Activated CD4-positive, alpha-beta T cell treated with anti-CD3 and anti-CD28 coated beads for 36 hours (primary cell): ENCODE data around the gene CCDC97. TPM values are rescaled to one million over a fixed set of nuclear protein-coding genes. Genes with fewer than 3 reads are reported as not detected.
"Not testable (repeated sequence)": the region's sequence is repeated elsewhere in the genome, so short reads cannot be mapped to it uniquely, and the experiment has no call there.

ENCODE experiments used
- ATAC-seq: fragments of 200-7000 bp; cut with Tn5 transposase; one replicate; pipeline ENCODE4 v1.10.0; 2021; ENCODE audit warnings: mild to moderate bottlenecking, moderate library complexity
- CTCF ChIA-PET: fragments of 350-600 bp; sonication (Branson Sonifier 250); formaldehyde crosslinking; loops from one replicate; lab custom pipeline; 2021; ENCODE audit warnings: antibody characterized with exemption; lab: Charles Lee
- POLR2A ChIA-PET: fragments of 350-600 bp; sonication (Branson Sonifier 250); formaldehyde crosslinking; loops from one replicate; lab custom pipeline; 2021; ENCODE audit warnings: antibody characterized with exemption, inconsistent platforms; lab: Charles Lee
- DNase-seq: peaks from one replicate; pipeline ENCODE4 v3.0.0-alpha.2; 2020
- H3K27ac Mint-ChIP-seq: one replicate; pipeline ENCODE4 v1.8.0; 2021; ENCODE audit warnings: mixed read lengths
- H3K27me3 Mint-ChIP-seq: one replicate; pipeline ENCODE4 v1.8.0; 2021; ENCODE audit warnings: mixed read lengths
- H3K36me3 Mint-ChIP-seq: one replicate; pipeline ENCODE4 v1.8.0; 2021; ENCODE audit warnings: low read depth, mixed read lengths
- H3K4me1 Mint-ChIP-seq: one replicate; pipeline ENCODE4 v1.8.0; 2021; ENCODE audit warnings: mixed read lengths
- H3K4me3 Mint-ChIP-seq: one replicate; pipeline ENCODE4 v1.8.0; 2021; ENCODE audit warnings: mild to moderate bottlenecking, moderate library complexity, mixed read lengths
- H3K9me3 Mint-ChIP-seq: one replicate; pipeline ENCODE4 v1.8.0; 2021; ENCODE audit warnings: low read depth, mixed read lengths
- intact Hi-C, 2 experiments: fragments of 100-400 bp; cut with DNase I in 1 of 2; cut with micrococcal nuclease in 1 of 2; formaldehyde crosslinking; loops; one replicate each; pipeline versions ENCODE4 v1.14.2 to v1.15.1; 2022 to 2024; cut with DNase I, micrococcal nuclease
- total RNA-seq, 2 experiments: library from RNA; stranded (reverse); gene quantifications; one replicate each; pipeline ENCODE4 v1.2.3, GENCODE V29; 2021

The CCDC97 gene
- total RNA-seq, 2 experiments from 2014 or later: 21.2 to 21.4 TPM

DNA sequence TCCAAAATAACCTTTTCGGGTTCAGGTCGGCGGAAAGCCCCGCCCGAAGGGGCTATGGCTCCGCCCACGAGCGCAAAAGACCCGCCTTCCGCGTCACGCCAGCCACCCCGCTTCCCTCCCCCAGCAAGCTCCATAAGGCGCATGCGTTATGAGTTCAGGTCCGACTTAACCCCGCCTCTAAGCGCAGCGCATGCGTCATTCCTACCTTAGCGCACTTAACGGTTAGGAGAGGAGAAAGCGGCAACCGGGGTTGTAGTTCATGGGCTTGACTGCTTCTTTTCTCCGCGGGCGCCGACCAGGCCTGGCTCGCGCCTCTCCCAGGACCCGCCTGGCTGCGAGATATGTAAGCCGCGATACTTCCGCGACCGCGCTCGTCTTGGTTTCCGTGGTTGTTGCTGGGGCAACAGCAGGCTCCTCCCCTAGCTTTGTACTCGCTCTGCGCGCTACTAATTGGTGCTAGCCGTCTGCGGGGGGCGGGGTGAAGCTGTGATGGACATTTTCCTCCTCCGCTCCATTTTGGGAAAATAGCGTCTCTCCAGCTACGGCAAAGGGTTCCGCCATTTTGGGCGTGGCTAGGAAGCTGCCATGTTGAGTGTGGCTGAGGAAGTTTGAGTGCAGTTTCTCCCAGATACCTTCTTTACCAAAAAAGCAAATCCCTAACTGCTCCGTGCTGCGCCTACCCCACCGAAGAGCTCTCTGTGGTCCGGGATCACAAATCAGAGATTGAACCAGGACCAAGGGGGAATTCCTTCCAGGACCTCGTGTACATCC is 54.0 kb downstream of the CCDC97 start, which contains the start of gene B9D2:
Gene B9D2 (minus strand): TSS at position 397 of the 771 bp plus-strand sequence. CDS start 630 bp downstream, outside the sequence.
- H3K27me3 Mint-ChIP-seq: no peaks in the 10 kb centered on the region
- H3K9me3 Mint-ChIP-seq: no peaks in the 10 kb centered on the region
- H3K36me3 Mint-ChIP-seq: peaks cover 2% of the 10 kb centered on the region
- intact Hi-C loops: loop anchor here (1.0 kb wide), 8 partner anchors 10 to 614 kb away; partner anchors contain the start of genes BCKDHA (in 2 of the 2), DMAC2 (in 2 of the 2), EXOSC5 (in 2 of the 2) and ACTMAP (in 1 of the 2)
- peaks cover 29% of the 10 kb centered on the region for H3K4me1 Mint-ChIP-seq
- POLR2A ChIA-PET: interaction anchor here (0.7 to 3.1 kb wide), 6 partner anchors 11 to 168 kb away, joined by 4 to 20 read pairs (median 7); partner anchors contain the start of genes DMAC2, HNRNPUL1, TGFB1 and TMEM91
- peak within 1 kb of the TSS; percentile 92 for H3K4me3 Mint-ChIP-seq
- CTCF ChIA-PET: interaction anchor here (0.6 to 2.9 kb wide), 16 partner anchors 9 to 728 kb away, joined by 3 to 24 read pairs (median 4); partner anchors contain the start of genes DMAC2, TGFB1 and TMEM91
- H3K27ac Mint-ChIP-seq: peak within 1 kb of the TSS; percentile 98
- DNase-seq (peak; percentile 99), ATAC-seq (peak; percentile 95)

DNA sequence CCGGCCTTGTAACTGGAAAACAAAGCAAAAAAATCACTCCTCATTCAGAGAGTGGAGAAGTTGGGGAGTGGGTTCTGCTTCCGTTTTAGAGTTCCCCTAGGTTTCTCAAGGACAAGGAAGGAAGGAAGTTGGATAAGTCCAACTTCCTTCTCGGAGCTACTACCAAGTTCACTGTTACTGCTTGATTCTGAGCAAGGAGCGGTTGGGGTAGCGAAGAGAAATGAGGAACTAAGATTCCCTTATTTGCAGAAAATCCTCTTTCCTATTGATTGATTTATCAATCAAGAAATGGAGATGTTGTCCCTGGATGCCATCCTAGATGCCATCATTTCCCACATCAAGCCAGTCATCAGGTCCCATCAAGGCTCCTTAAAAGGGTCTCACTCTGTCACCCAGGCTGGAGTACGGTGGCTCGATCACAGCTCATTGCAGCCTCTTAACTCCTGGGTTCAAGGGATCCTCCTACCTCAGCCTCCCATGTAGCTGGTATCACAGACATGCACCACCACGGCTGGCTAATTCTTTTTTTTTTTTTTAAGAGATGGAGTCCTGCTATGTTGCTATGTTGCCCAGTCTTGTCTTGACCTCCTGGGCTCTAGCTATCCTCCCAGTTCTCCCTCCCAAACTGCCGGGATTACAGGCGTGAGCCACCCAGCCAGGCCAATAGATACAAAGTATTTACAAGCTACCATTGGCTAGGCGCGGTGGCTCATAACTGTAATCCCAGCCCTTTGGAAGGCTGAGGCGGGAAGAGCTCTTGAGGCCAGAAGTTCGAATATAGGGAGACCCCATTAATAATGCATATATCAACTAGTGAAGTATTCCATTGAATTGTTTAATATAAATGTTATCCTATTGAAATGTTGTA is 54.8 kb downstream of the CCDC97 start:
- H3K9me3 Mint-ChIP-seq: no peaks in the 10 kb centered on the region
- intact Hi-C loops: loop anchor here (1.0 kb wide), 7 partner anchors 13 to 614 kb away; partner anchors contain the start of genes BCKDHA (in 2 of the 2), DMAC2 (in 2 of the 2), EXOSC5 (in 2 of the 2) and ACTMAP (in 1 of the 2)
- ChIA-PET CTCF (interaction anchor here (1.0 to 2.9 kb wide), 11 partner anchors 9 to 729 kb away, joined by 3 to 24 read pairs (median 5); partner anchors contain the start of genes DMAC2, TGFB1 and TMEM91), POLR2A (interaction anchor here (0.9 to 3.1 kb wide), 4 partner anchors 12 to 167 kb away, joined by 4 to 20 read pairs (median 12); partner anchors contain the start of genes HNRNPUL1 and TGFB1)
- H3K36me3 Mint-ChIP-seq: peaks cover 2% of the 10 kb centered on the region
- peaks cover 24% of the 10 kb centered on the region for H3K4me1 Mint-ChIP-seq
- no peaks in the 10 kb centered on the region for H3K27me3 Mint-ChIP-seq
- no peak for DNase-seq
- peak overlapping the region; percentile 92 for H3K4me3 Mint-ChIP-seq
- no peak for ATAC-seq
- peak overlapping the region; percentile 98 for H3K27ac Mint-ChIP-seq

DNA sequence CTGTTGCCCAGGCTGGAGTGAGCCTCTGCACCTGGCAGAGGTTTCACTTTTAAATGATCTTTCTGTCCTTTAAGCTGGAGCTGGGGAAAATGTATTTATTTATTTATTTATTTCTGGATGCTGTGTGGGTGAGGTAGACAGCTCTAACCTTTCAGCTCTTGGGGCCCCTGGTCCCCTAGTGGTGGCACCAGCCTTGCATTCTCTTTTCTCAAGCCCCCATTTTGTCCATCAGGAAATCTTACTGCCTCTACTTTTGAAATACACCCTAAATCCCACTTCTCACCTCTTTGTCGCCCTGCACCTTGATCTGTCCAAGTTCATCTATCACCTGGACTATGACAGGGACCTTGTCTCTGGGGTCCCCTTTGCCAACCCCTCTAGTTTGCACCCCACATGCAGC is 56.1 kb downstream of the CCDC97 start:
- peak; percentile 52 for DNase-seq
- ChIA-PET POLR2A (interaction anchor here (0.5 kb wide), 1 partner anchor 17 kb away, joined by 6 read pairs; no protein-coding TSS in a partner anchor), CTCF (interaction anchor here (0.6 to 1.1 kb wide), 3 partner anchors 14 to 83 kb away, joined by 3 to 4 read pairs (median 4); no protein-coding TSS in a partner anchor)
- no peaks in the 10 kb centered on the region for H3K9me3 Mint-ChIP-seq
- intact Hi-C loops: no loop called here
- no peak for ATAC-seq
- peaks cover 21% of the 10 kb centered on the region for H3K4me1 Mint-ChIP-seq
- H3K27ac Mint-ChIP-seq: no peak overlapping the region
- no peak overlapping the region for H3K4me3 Mint-ChIP-seq
- no peaks in the 10 kb centered on the region for H3K27me3 Mint-ChIP-seq
- H3K36me3 Mint-ChIP-seq: peaks cover 2% of the 10 kb centered on the region

DNA sequence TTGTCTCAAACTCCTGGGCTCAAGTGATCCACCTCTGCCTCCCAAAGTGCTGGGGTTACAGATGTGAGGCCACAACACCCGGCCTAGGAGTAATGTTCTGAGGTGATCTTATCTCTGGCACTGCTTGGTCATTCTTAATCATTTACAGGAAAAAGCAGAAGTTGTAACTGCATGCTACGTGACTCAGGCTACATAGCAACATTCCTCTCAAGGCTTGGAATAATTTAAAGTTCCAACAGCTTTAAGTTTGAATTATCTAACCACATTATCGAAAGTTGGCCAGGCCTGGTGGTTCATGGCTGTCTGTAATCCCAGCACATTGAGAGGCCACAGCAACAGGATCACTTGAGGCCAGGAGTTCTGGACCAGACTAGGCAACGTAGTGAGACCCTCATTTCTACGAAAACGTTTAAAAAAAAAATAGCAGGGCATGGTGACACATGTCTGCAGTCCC is 57.9 kb downstream of the CCDC97 start:
- Mint-ChIP-seq H3K4me3 (no peak overlapping the region), H3K4me1 (peaks cover 18% of the 10 kb centered on the region), H3K36me3 (peaks cover 2% of the 10 kb centered on the region), H3K27ac (no peak overlapping the region), H3K27me3 (no peaks in the 10 kb centered on the region), H3K9me3 (no peaks in the 10 kb centered on the region)
- ChIA-PET POLR2A (interaction anchor here (0.6 kb wide), 1 partner anchor 26 kb away, joined by 10 read pairs; no protein-coding TSS in a partner anchor), CTCF (interaction anchor here (0.7 kb wide), 1 partner anchor 63 kb away, joined by 3 read pairs; no protein-coding TSS in a partner anchor)
- intact Hi-C loops: no loop called here
- ATAC-seq (no peak), DNase-seq (no peak)

DNA sequence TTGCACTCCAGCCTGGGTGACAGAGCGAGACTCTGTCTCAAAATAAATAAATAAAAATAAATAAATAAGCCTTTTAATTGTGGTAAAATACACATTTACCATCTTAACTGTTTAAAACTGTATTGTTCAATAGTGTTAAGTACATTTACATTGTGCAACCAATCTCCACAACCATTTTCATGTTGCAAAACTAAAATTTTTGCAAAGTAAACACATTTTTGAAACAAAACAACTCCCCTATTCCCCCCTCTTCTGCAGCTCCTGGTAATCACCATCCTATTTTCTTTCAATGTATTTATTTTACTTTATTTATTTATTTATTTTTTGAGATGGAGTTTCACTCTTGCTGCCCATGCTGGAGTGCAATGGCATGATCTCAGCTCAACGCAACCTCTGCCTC is 59.8 kb downstream of the CCDC97 start:
- intact Hi-C loops: no loop called here
- no peak overlapping the region for H3K27ac Mint-ChIP-seq
- POLR2A ChIA-PET: no interaction called here
- H3K36me3 Mint-ChIP-seq: no peaks in the 10 kb centered on the region
- DNase-seq (no peak), ATAC-seq (no peak)
- peaks cover 8% of the 10 kb centered on the region for H3K4me1 Mint-ChIP-seq
- no peaks in the 10 kb centered on the region for H3K27me3 Mint-ChIP-seq
- no peaks in the 10 kb centered on the region for H3K9me3 Mint-ChIP-seq
- H3K4me3 Mint-ChIP-seq: no peak overlapping the region
- CTCF ChIA-PET: no interaction called here

DNA sequence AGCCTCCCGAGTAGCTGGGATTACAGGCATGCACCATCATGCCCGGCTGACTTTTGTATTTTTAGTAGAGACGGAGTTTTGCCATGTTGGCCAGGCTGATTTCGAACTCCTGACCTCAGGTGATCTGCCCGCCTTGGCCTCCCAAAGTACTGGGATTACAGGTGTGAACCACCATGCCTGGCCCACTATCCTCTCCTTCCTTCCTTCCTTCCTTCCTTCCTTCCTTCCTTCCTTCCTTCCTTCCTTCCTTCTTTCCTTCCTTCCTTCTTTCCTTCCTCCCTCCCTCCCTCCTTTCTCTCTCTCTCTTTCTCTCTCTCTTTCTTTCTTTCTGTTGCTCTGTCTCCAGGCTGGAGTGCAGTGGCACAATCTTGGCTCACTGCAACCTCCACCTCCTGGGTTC is 61.1 kb downstream of the CCDC97 start:
- POLR2A ChIA-PET, DNase-seq, intact Hi-C loops, H3K27ac Mint-ChIP-seq, ATAC-seq, H3K9me3 Mint-ChIP-seq, H3K27me3 Mint-ChIP-seq, H3K4me3 Mint-ChIP-seq, H3K36me3 Mint-ChIP-seq: not testable (repeated sequence)
- peaks cover 14% of the 10 kb centered on the region for H3K4me1 Mint-ChIP-seq
- CTCF ChIA-PET: interaction anchor here (0.6 kb wide), 1 partner anchor 18 kb away, joined by 4 read pairs; no protein-coding TSS in a partner anchor

DNA sequence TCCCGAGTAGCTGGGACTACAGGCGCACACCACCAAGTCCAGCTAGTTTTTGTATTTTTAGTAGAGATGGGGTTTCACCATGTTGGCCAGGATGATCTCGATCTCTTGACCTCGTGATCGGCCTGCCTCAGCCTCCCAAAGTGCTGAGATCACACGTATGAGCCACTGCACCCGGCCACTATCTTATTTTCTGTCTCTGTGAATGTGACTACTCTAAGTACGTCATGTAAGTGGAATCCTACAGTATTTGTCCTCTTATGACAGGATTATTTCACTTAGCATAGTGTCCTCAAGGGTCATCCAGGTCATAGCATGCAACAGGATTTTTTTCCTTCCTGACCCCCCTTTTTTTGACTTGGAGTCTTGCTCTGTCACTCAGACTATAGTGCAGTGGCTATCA is 61.6 kb downstream of the CCDC97 start:
- no peaks in the 10 kb centered on the region for H3K9me3 Mint-ChIP-seq
- H3K27ac Mint-ChIP-seq: no peak overlapping the region
- ATAC-seq (no peak), DNase-seq (no peak)
- intact Hi-C loops: no loop called here
- ChIA-PET POLR2A (no interaction called here), CTCF (no interaction called here)
- H3K4me1 Mint-ChIP-seq: peaks cover 11% of the 10 kb centered on the region
- H3K27me3 Mint-ChIP-seq: no peaks in the 10 kb centered on the region
- no peak overlapping the region for H3K4me3 Mint-ChIP-seq
- H3K36me3 Mint-ChIP-seq: no peaks in the 10 kb centered on the region

DNA sequence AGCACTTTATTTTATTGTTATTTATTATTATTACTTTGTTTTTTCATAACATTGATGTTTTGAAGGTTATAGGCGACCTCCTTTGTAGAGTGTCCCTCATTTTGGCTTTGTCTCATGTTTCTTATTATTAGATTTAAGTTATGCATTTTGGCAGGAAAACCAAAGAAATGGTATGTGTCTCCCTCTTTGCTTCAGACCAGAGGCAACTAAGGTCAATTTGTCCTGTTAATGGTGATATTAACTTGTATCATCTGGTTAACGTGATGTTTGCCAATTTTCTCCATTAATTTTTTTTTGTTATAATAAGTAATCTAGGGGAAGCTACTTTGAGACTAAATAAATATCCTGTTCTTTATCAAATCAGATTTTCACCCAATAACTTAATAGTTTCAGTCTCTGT is 62.5 kb downstream of the CCDC97 start:
- intact Hi-C loops: no loop called here
- Mint-ChIP-seq H3K4me1 (peaks cover 21% of the 10 kb centered on the region), H3K9me3 (no peaks in the 10 kb centered on the region), H3K36me3 (no peaks in the 10 kb centered on the region), H3K4me3 (no peak overlapping the region), H3K27ac (no peak overlapping the region), H3K27me3 (no peaks in the 10 kb centered on the region)
- ChIA-PET POLR2A (no interaction called here), CTCF (no interaction called here)
- no peak for ATAC-seq
- DNase-seq: no peak

DNA sequence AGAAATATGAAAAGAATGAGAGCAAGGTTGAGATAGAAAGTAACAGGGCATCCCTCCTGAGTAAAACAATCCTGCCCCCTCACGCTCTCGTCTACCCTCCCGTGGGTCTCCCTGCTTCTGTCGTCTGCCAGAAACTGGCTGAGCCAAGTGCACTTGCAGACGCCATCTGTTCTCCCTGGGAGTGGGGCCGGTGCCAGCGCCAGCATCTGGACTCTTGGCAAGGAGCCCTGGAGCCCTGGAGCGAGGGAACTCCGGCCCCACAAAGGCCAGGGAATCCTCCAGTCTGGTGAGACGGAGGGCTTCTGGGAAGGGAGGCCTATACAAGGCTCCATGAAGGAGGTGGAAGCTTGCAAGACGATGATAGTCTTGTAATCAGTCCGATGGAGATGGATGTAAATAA is 64.0 kb downstream of the CCDC97 start:
- Mint-ChIP-seq H3K36me3 (no peaks in the 10 kb centered on the region), H3K27me3 (no peaks in the 10 kb centered on the region), H3K4me3 (no peak overlapping the region), H3K27ac (no peak overlapping the region), H3K9me3 (no peaks in the 10 kb centered on the region), H3K4me1 (peaks cover 17% of the 10 kb centered on the region)
- CTCF ChIA-PET: interaction anchor here (0.6 kb wide), 1 partner anchor 112 kb away, joined by 3 read pairs; no protein-coding TSS in a partner anchor
- intact Hi-C loops: no loop called here
- DNase-seq (no peak), ATAC-seq (no peak)
- POLR2A ChIA-PET: no interaction called here
